HepG2 (cell line): ENCODE results near the gene NATD1. TPM values are rescaled to one million over a fixed set of nuclear protein-coding genes. Genes with fewer than 3 reads are reported as not detected.
A peak's percentile ranks its signal among the peaks of the same experiment; 100 is the strongest.

Experiments used
- ATAC-seq: fragments of 200-7000 bp; cut with Tn5 transposase; 3 replicates; pipeline ENCODE4 v1.9.1; 2020; ENCODE audit warnings: mild to moderate bottlenecking, moderate library complexity
- BruUV-seq: library from RNA; stranded (reverse); fragments of 400-500 nt; replicated peaks from 2 replicates; lab custom pipeline; 2021; lab: Mats Ljungman, UMichigan
- CTCF ChIA-PET: fragments of 300-600 bp; formaldehyde crosslinking; extraction: SDS; loops from one replicate; lab custom pipeline; 2021; ENCODE audit warnings: low total read pairs, inconsistent platforms, low intra/inter-chr PET ratio; lab: Yijun Ruan, JAX
- POLR2A ChIA-PET: fragments of 350-600 bp; sonication (Branson Sonifier 250); formaldehyde crosslinking; loops from one replicate; lab custom pipeline; 2020; ENCODE audit warnings: antibody characterized with exemption, inconsistent platforms; lab: Yijun Ruan, JAX
- DNase-seq: peaks from one replicate; pipeline ENCODE4 v3.0.0-alpha.2; 2015; ENCODE audit warnings: low spot score
- FAIRE-seq: peaks from 3 replicates; lab custom pipeline; 2011; peaks lifted over from hg19 to GRCh38; lab: Jason Lieb, UNC
- H2AFZ ChIP-seq: one replicate; pipeline ENCODE4 v1.6.1; 2011; ENCODE audit warnings: low read length, inconsistent platforms
- H3K27ac ChIP-seq: fragments of 300-600 bp; 3 replicates; pipeline ENCODE4 v1.8.0; 2011; ENCODE audit warnings: mixed run types, mild to moderate bottlenecking, mixed read lengths, low read length, inconsistent platforms; ENCODE audit not compliant: insufficient read depth; ENCODE audit errors: extremely low read length
- H3K27me3 ChIP-seq, 2 experiments: fragments of 200-600 bp in 1 of 2; 2 replicates in 1 of 2; 3 replicates in 1 of 2; pipeline versions ENCODE4 v1.6.0 to v1.8.0; 2011; ENCODE audit warnings: low read length in 2 of 2, mild to moderate bottlenecking in 2 of 2, moderate library complexity in 2 of 2, inconsistent platforms in 1 of 2; ENCODE audit not compliant: insufficient read depth in 2 of 2, control insufficient read depth in 1 of 2
- H3K36me3 ChIP-seq, 2 experiments: fragments of 200-600 bp in 1 of 2; replicated peaks in 1 of 2; 2 replicates in 1 of 2; 3 replicates in 1 of 2; pipeline versions ENCODE4 v1.5.1 to v1.8.0; 2011; ENCODE audit warnings: low read length in 2 of 2, inconsistent platforms in 1 of 2; ENCODE audit not compliant: insufficient read depth in 2 of 2, control insufficient read depth in 1 of 2
- H3K4me1 ChIP-seq: 2 replicates; pipeline ENCODE4 v1.5.1; 2012; ENCODE audit warnings: low read length, inconsistent platforms; ENCODE audit not compliant: insufficient read depth
- H3K4me2 ChIP-seq: 2 replicates; pipeline ENCODE4 v1.6.0; 2011; ENCODE audit warnings: low read depth, low read length, inconsistent platforms
- H3K4me3 ChIP-seq, 3 experiments: fragments of 200-600 bp in 1 of 3; sonication (generic), shearing (Covaris generic) in 1 of 3; replicated peaks in 1 of 3; 2 replicates each; pipeline ENCODE4 v1.5.1; 2011 to 2016; ENCODE audit warnings: low read length in 3 of 3, inconsistent platforms in 2 of 3, low read depth in 2 of 3, mild to moderate bottlenecking in 2 of 3, control low read depth in 1 of 3, mixed read lengths in 1 of 3; ENCODE audit not compliant: insufficient read depth in 1 of 3
- H3K79me2 ChIP-seq: one replicate; pipeline ENCODE4 v1.6.1; 2011; ENCODE audit warnings: low read length, inconsistent platforms; ENCODE audit not compliant: insufficient read depth
- H3K9ac ChIP-seq: 2 replicates; pipeline ENCODE4 v1.6.0; 2011; ENCODE audit warnings: mild to moderate bottlenecking, low read depth, low read length, inconsistent platforms; ENCODE audit not compliant: insufficient read depth
- H3K9me3 ChIP-seq: 2 replicates; pipeline ENCODE4 v1.5.1; 2012; ENCODE audit warnings: mild to moderate bottlenecking, low read length
- H4K20me1 ChIP-seq: 2 replicates; pipeline ENCODE4 v1.6.0; 2011; ENCODE audit warnings: inconsistent platforms, mild to moderate bottlenecking, low read length, moderate library complexity; ENCODE audit not compliant: insufficient read depth
- BRCA1 ChIP-seq: sonication (generic); formaldehyde crosslinking; IDR thresholded peaks from 2 replicates; pipeline ENCODE4 v1.4.0; 2020; ENCODE audit warnings: missing genetic modification reagents
- CAMTA2 ChIP-seq: sonication (generic); formaldehyde crosslinking; IDR thresholded peaks from 2 replicates; pipeline ENCODE4 v1.4.0; 2020; ENCODE audit warnings: mild to moderate bottlenecking, missing genetic modification reagents, borderline replicate concordance
- SRSF9 ChIP-seq: fragments of 200-400 bp; formaldehyde crosslinking; IDR thresholded peaks from 2 replicates; pipeline ENCODE4 v1.6.1; 2018; ENCODE audit warnings: borderline replicate concordance, mild to moderate bottlenecking, low read depth, low read length; ENCODE audit not compliant: insufficient read depth, poor library complexity, severe bottlenecking
- TRIM24 ChIP-seq: sonication (generic); formaldehyde crosslinking; IDR thresholded peaks from 2 replicates; pipeline ENCODE4 v1.8.0; 2022; ENCODE audit warnings: mild to moderate bottlenecking, missing genetic modification reagents
- ZNF263 ChIP-seq: sonication (generic); formaldehyde crosslinking; IDR thresholded peaks from 2 replicates; pipeline ENCODE4 v1.4.0; 2020; ENCODE audit warnings: missing genetic modification reagents
- ZNF430 ChIP-seq: sonication (generic); formaldehyde crosslinking; IDR thresholded peaks from 2 replicates; pipeline ENCODE4 v1.9.0; 2021; ENCODE audit warnings: mild to moderate bottlenecking, missing genetic modification reagents
- ZNF547 ChIP-seq: sonication (generic); formaldehyde crosslinking; IDR thresholded peaks from 2 replicates; pipeline ENCODE4 v1.5.1; 2020; ENCODE audit warnings: mild to moderate bottlenecking, missing genetic modification reagents
- ZNF564 ChIP-seq: sonication (generic); formaldehyde crosslinking; IDR thresholded peaks from 2 replicates; pipeline ENCODE4 v1.8.1; 2023; ENCODE audit warnings: mild to moderate bottlenecking, missing genetic modification reagents
- ZNF761 ChIP-seq: sonication (generic); formaldehyde crosslinking; conservative IDR thresholded peaks from 2 replicates; pipeline ENCODE4 v1.4.0; 2020; ENCODE audit warnings: mild to moderate bottlenecking, missing genetic modification reagents
- WGBS: methylation state at CpG from one replicate; pipeline ENCODE4 v1.1.6; 2017; ENCODE audit warnings: low lambda C conversion rate; 5-methylcytosine and 5-hydroxymethylcytosine counted together
- in situ Hi-C: cut with HindIII; loops from 2 replicates; pipeline ENCODE4 v1.10.0; 2017; ENCODE audit warnings: low pct_unique_long_range_greater_than_20kb; ENCODE audit not compliant: extremely low pct_ligation_motif_present
- intact Hi-C: fragments of 100-400 bp; cut with micrococcal nuclease; formaldehyde crosslinking; loops from one replicate; pipeline ENCODE4 v1.10.0; 2022; ENCODE audit not compliant: unreplicated experiment
- polyA plus RNA-seq, 8 experiments: library from polyadenylated mRNA; depleted of rRNA in 3 of 8; stranded (reverse) in 7 of 8; unstranded in 1 of 8; fragments of >200 nt; fragmentation: Illumina TruSeq in 4 of 8; extraction: Trizol in 4 of 8; gene quantifications; 2 replicates each; pipeline versions ENCODE4 v1.2.1 to v1.2.3, GENCODE V29; 2011 to 2016; ENCODE audit warnings: low read depth in 4 of 8, missing spikeins in 1 of 8, mixed read lengths in 1 of 8; ENCODE audit not compliant: insufficient read depth in 1 of 8
- total RNA-seq, 5 experiments: library from RNA; depleted of rRNA; stranded (reverse); fragments of >200 nt; fragmentation: Illumina TruSeq; extraction: Trizol; gene quantifications; 2 replicates each; pipeline ENCODE4 v1.2.3, GENCODE V29; 2016; ENCODE audit warnings: low read depth in 1 of 5

The NATD1 gene
- total and polyA plus RNA-seq, 2 of the 13 experiments (the other 11 are each of a cell fraction or from before 2014, with no cell fraction given) = 0.31 to 2.3 TPM

DNA sequence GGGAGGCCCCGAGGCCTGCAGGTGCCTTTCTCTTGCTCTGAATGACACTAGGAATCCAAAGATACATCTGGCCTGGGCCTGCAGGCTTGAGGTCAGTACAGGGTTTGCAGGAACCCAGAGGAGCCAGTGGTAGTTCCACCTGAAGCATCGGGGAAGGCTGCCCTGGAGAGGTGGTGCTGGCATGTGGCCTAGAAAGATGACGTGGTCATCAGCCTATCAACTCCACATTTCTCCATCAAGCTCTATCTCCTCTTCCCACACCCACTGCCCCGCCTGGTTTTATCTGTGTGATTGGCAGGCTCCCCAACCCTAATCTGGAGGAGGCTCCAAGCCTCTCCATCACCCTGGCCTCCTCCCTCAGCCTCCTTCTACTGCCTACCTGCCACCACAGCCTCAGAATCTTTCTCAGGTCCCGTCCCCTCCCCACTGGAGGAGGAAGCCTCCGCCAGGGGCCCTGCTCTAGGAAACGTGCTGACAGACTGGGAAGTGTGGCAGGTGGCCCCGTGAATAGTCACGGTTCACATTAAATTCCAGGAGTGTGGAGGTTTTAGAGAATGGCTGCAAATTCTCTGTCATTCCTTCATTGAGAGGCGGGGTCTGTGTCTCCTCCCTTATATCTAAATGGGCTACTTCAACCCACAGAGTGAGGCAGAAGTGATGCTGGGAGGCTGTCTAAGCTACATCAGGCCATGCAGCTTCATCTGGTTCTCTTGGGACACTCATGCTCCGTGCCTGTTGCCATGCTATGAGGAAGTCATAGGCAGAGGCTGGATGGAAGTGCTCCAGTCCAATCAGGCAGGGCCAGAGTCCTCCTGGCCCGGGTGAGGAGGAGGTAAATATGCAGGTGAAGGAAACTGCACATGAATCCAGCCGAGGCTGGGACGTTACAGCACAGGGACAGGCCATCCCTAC, 19.9 kb upstream of the NATD1 start:
- H3K9ac ChIP-seq = no peak overlapping the region
- no peak overlapping the region for H3K27ac ChIP-seq
- DNase-seq (no peak), ATAC-seq (no peak), FAIRE-seq (no peak)
- WGBS = 14% methylated on average over 13 of the region's 14 CpGs
- H3K9me3 ChIP-seq = no peaks in the 10 kb centered on the region
- no peak overlapping the region; a peak in 1 of 6 replicates for H3K4me3 ChIP-seq
- H2AFZ ChIP-seq = no peak overlapping the region
- POLR2A ChIA-PET = interaction anchor here (5.6 kb wide), 1 partner anchor 14 kb away, joined by 56 read pairs; no protein-coding TSS in a partner anchor
- CTCF ChIA-PET = no interaction called here
- peaks cover 0 to 30% of the 10 kb centered on the region in 2 experiments; a peak in 4 of 5 replicates for H3K27me3 ChIP-seq
- no peaks in the 10 kb centered on the region for H3K36me3 ChIP-seq
- intact Hi-C loops = no loop called here
- H3K4me2 ChIP-seq = 0 out of 2 replicates have a peak overlapping the region, but pooled peaks have one; percentile 16
- peaks cover 28% of the 10 kb centered on the region for H3K4me1 ChIP-seq
- TF ChIP-seq ZNF263 (CRISPR knock-in tag) = peak; percentile 89
- TF ChIP-seq SRSF9 = no peak
- TF ChIP-seq ZNF564 (CRISPR knock-in tag) = no peak
- BruUV-seq = no TSS peak
- in situ Hi-C loops = no loop called here
- no peaks in the 10 kb centered on the region for H4K20me1 ChIP-seq
- H3K79me2 ChIP-seq = no peaks in the 10 kb centered on the region

DNA sequence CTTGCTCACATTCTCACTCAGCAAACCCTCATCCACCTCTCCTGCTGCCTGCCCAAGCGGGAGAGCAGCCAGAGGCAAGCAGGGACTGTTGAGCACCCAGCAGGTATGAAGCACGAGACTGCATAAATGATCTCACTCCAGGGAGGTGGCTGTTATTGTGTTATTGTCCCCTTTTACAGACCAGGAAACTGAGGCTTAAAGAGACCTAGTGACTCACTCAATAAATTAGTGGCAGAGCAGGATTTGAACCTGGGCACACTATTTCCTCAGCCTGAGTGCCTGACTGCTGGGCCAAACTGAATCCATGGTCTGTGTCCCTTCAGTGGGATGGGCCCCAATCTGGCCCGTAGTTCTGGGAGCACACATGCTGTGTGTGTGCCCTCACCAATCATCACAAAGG, 19.0 kb upstream of the NATD1 start:
- H3K27ac ChIP-seq = no peak overlapping the region

More for the DNA sequence above, 19.0 kb upstream of the NATD1 start:
- Histone ChIP-seq H3K4me2 (no peak overlapping the region), H3K4me3 (no peak overlapping the region), H3K9me3 (no peaks in the 10 kb centered on the region), H3K36me3 (no peaks in the 10 kb centered on the region), H3K9ac (no peak overlapping the region), H3K27me3 (peaks cover 0 to 30% of the 10 kb centered on the region in 2 experiments; a peak in 4 of 5 replicates), H2AFZ (no peak overlapping the region)
- 21% methylated on average over 2 of the region's 3 CpGs for WGBS
- DNase-seq = no peak
- POLR2A ChIA-PET = interaction anchor here (5.6 kb wide), 1 partner anchor 15 kb away, joined by 56 read pairs; no protein-coding TSS in a partner anchor
- in situ Hi-C loops = no loop called here
- TF ChIP-seq BRCA1 (CRISPR knock-in tag) (no peak), ZNF761 (CRISPR knock-in tag) (no peak), SRSF9 (no peak), ZNF430 (CRISPR knock-in tag) (no peak), CAMTA2 (CRISPR knock-in tag) (no peak), TRIM24 (CRISPR knock-in tag) (no peak), ZNF547 (no peak)
- TF ChIP-seq, all 625 proteins: peak for 0
- no TSS peak for BruUV-seq
- FAIRE-seq = no peak
- H3K79me2 ChIP-seq = no peaks in the 10 kb centered on the region
- H3K4me1 ChIP-seq = peaks cover 28% of the 10 kb centered on the region
- CTCF ChIA-PET = no interaction called here
- no peak for ATAC-seq
- intact Hi-C loops = no loop called here
- no peaks in the 10 kb centered on the region for H4K20me1 ChIP-seq
